HL-60/S4 treated with retinoic acid at 250 ng/mL for 4 days and 3 days (cell line): Measurements from ENCODE around the gene AP1G1.

ENCODE experiments used
- in situ Hi-C: fragments of 300-500 bp; cut with MboI; formaldehyde crosslinking; loops from 2 replicates; pipeline ENCODE4 v1.7.0; 2022; ENCODE audit warnings: low sequenced_read_pairs

The AP1G1 gene

DNA sequence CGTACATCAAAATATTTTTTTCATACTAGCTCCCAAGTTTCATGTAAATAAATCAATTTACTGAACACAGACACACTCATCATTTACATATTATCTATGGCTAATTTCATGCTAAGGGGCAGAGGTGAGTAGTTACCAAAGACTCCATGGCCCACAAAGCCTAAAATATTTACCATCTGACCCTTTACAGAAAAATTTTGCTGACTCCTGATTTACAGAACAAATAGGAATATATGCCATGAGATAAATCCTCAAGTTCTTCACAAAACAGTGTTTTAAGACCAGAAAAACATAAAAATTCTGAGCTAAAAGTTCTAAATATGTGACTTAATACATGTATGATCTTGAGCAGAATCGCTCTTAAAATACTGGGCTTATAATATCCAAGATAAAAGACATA, 47.5 kb downstream of the AP1G1 start:
- in situ Hi-C loops = no loop called here

GRCh38 chr16:71758293-71758760, 50.3 kb downstream of the AP1G1 start:
- in situ Hi-C loops = no loop called here

GRCh38 chr16:71754652-71755051, 54.0 kb downstream of the AP1G1 start:
- in situ Hi-C loops = no loop called here

DNA sequence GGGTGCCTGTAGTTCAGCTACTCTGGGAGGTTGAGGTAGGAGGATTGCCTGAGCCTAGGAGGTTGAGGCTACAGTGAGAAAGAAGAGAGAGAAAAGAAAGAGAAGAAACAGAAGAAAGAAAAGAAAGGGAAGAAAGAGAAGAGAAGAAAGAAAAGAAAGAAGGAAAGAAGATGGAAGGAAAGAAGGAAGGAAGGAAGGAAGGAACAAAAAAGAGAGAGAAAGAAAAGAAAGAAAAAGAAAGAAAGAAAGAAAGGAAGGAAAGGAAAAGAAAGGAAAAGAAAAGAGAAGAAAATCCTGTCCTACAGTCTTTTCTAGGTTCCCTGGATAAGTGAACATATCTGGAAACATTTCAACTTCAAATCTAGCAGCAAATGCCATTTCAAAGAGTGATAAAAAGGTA, 54.5 kb downstream of the AP1G1 start:
- in situ Hi-C loops = no loop called here

- in situ Hi-C loops = loop anchor here (25.0 kb wide), 1 partner anchor 89 kb away; the partner anchor contains the start of gene ATXN1L
Measured at GRCh38 chr16:71748226-71748625, 60.4 kb downstream of the AP1G1 start.

DNA sequence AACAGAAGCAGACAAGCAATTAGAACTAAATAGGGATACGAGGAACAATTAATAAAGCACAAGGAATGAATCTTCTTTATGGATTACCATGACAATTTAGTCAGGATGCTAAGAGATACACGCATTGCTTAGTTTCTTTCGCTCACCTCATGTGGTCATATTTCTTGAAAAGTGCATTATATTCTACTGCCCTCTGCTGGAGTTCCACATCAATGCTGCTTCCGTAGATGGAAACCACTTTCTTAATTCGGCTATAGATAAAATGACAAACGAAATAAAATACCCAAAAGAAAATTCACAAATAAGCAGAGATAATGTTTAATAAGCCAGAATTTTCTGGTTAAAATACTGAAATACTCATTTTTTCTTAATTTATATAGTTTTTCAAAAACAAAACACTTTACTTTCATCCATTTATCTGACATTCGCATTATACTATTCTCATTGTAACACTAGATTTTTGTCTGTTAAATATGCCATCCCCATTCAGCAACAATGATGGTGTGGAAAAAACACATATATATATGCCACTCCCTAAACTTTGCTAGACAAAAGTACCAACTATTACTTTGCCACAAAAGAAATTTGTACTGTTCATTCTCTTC, 62.1 kb downstream of the AP1G1 start:
- in situ Hi-C loops = loop anchor here (25.0 kb wide), 1 partner anchor 91 kb away; the partner anchor contains the start of gene ATXN1L

GRCh38 chr16:71738855-71739254, 69.8 kb downstream of the AP1G1 start:
- in situ Hi-C loops = loop anchor here (25.0 kb wide), 1 partner anchor 98 kb away; the partner anchor contains the start of gene ATXN1L

- in situ Hi-C loops = loop anchor here (25.0 kb wide), 1 partner anchor 100 kb away; the partner anchor contains the start of gene ATXN1L
Measured at GRCh38 chr16:71737501-71737900, 71.1 kb downstream of the AP1G1 start.

DNA sequence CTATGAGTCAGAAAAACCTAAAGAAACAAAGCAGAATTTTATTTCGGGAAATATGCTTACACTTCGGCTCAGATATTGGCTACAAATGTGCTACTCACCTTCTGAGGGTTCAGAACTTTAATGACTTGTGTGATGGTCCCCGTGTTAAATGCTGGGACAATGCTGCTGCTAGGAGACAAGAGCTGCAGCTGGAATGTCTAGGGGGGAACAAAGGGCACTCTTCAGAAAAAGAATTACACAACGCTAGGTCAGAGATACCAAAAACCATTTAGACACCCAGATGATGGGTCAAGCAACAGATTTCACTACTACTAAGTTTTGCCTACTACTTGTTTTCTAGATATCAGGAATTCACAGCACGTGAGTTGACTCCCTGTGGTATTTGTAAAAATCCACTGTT, 74.1 kb downstream of the AP1G1 start:
- in situ Hi-C loops = loop anchor here (25.0 kb wide), 1 partner anchor 103 kb away; the partner anchor contains the start of gene ATXN1L

- in situ Hi-C loops = loop anchor here (25.0 kb wide), 1 partner anchor 105 kb away; the partner anchor contains the start of gene ATXN1L
Measured at GRCh38 chr16:71732587-71732986, 76.0 kb downstream of the AP1G1 start.

GRCh38 chr16:71727551-71728324, 80.9 kb downstream of the AP1G1 start:
- in situ Hi-C loops = loop anchor here (25.0 kb wide), 1 partner anchor 110 kb away; the partner anchor contains the start of gene ATXN1L

DNA sequence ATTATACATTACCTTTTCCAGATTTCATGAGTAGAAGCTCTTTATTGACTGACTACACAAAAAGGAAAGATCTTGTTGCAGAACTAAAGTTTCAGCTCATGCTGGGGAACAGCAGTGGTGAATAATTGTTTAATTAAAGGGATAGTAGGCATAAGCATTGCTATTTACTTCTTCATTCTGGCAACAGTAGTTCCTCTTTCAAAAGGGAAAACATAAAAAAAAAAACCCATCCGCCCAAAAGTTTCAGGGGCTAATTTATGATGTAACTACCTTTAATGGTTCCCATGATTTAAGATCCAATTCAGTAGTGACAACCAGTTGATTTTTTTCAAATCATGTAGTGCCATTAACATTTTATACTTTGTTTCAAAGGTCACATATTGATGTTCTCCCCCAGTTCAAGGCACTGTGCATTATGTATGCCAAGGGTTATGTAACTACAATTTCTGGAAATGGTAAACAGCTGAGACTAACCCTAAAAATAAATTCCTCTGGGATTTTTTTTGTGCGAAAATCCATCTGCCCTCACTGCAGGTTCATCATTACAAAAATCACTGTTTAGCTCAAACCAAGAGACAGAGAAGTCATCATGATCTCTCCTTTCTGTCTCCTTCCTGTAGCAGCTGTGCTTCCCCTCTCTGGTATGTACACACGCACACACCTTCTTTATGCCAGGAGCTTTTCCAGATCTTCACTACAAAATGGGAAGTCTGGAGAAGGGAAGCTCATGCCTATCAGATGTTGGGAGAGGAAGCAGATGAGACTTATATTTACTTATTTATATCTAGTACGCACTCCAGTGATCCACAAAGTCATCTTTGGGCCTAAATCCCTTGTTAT, 81.9 kb downstream of the AP1G1 start:
- in situ Hi-C loops = loop anchor here (25.0 kb wide), 1 partner anchor 111 kb away; the partner anchor contains the start of gene ATXN1L

DNA sequence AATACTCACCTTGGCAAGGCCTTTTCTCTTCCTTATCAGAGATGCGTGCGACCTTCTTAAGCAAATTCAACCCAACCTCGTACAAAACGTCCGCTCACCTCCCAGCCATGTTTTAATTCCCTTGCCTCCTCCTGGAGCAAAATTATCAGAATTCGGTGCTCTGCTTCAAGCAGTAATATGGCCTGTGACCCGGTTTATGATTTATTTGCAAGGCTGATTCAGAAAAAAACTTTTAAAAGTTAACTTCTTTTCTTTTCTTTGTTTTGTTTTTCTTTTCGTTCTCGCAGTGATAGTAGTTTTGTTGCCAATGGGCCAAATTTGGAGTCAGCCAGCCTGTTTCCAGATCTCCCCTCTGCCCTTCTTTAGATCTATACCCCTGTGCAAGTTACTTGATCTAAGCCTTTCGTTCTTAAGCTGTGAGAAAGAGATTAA, 84.3 kb downstream of the AP1G1 start, which contains the start of gene PHLPP2:
PHLPP2 (minus strand) TSS at position 382 of the 432 bp plus-strand sequence. CDS start 9,906 bp downstream, outside the sequence.
- in situ Hi-C loops = no loop called here

- in situ Hi-C loops = no loop called here
Measured at GRCh38 chr16:71723537-71724319, 84.9 kb downstream of the AP1G1 start.

DNA sequence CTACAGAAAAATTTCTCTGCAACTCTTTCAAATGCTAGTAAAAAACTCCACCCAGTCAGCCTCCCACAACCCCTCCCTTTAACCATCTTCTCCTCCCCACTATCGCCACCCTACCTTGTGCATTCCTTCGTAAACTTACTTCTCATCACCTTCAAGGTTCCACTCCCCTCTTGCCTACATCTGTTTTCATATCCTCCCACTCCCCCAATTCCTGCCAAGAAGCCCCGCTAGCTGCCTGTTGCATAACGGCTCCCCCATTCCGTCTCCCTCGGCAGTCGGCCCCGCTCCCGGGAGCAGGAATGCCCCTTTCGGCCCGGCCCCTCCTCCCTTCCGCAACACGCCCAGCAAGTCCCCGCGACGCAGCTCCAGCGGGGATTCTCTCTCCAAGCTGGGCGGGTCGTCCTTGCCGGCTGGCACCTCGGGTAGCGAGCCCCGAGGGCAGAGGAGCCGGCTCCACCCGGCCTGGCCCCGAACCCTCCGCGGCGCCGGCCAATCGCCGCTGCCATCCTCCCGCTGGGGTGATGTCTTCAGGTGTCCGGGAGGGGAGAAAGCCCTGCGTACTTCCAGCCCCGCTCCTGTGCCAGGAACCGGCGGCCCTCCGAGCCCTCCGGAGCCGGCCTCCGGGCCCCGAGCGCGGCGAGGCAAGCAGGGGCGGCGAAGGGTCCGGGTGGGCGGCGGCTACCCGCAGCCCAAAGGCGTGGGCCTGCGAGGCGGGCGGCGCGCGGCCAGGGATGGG, 85.7 kb downstream of the AP1G1 start:
- in situ Hi-C loops = no loop called here

DNA sequence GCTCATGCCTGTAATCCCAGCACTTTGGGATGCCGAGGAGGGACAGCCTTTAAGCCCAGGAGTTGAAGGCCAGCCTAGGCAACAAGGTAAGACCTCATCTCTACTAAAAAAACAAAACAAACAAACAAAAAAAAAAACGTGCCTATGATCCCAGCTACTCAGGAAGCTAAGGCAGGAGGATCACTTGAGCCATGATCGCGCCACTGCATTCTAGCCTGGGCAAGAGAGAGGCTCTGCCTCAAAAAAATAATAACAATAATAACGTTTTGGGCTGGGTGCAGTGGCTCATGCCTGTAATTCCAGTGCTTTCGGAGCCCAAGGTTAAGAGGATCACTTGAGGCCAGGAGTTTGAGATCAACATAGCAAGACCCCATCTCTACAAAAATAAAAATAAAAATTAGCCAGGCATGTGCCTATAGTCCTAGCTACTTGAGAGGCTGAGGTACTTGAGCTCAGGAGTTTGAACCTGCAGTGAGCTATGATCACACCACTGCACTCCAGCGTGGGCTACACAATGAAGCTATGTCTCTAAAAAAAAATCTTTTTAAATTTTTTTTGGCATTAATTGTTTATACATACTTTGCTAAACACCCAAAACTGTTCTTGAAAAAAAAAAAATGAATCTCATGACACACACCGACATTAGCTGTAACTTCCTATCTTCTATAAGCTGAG, 87.4 kb downstream of the AP1G1 start:
- in situ Hi-C loops = no loop called here

GRCh38 chr16:71712501-71712900, 96.1 kb downstream of the AP1G1 start:
- in situ Hi-C loops = no loop called here

- in situ Hi-C loops = no loop called here
Measured at GRCh38 chr16:71711789-71712188, 96.8 kb downstream of the AP1G1 start.
